C4-2B (cell line): ENCODE results near the gene C10orf143.

Source experiments
- H3K27ac ChIP-seq: fragments of 450-650 bp; 2 replicates; pipeline ENCODE4 v1.5.1; 2017
- ZFX ChIP-seq: fragments of 450-650 bp; IDR thresholded peaks from 2 replicates; pipeline ENCODE4 v1.6.1; 2017
- TF ChIP-seq, protein P1 (sequence below): fragments of 450-650 bp; conservative IDR thresholded peaks from 2 replicates; pipeline ENCODE4 v1.5.1; 2017; ENCODE audit warnings: mild to moderate bottlenecking

The C10orf143 gene

DNA sequence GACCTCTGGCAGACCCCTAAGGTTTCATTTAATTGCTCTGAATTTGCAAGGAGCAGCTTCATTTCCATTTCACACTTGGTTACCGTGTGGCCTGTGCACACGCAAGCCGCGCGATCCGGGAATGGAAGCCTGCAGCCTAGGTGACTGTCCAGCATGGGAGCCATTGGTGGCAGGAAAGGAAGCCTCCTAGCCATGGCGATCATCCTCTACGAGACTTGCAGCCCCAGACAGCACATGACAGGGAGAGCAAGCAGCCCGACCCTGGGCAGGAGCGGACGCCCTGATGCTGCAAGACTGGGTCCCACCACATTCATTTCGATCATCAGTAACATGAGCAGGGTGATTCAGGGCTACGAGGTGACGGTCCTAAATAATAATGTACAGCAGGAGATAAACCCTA is 33.9 kb downstream of the C10orf143 start:
- TF ChIP-seq, protein P1, sequence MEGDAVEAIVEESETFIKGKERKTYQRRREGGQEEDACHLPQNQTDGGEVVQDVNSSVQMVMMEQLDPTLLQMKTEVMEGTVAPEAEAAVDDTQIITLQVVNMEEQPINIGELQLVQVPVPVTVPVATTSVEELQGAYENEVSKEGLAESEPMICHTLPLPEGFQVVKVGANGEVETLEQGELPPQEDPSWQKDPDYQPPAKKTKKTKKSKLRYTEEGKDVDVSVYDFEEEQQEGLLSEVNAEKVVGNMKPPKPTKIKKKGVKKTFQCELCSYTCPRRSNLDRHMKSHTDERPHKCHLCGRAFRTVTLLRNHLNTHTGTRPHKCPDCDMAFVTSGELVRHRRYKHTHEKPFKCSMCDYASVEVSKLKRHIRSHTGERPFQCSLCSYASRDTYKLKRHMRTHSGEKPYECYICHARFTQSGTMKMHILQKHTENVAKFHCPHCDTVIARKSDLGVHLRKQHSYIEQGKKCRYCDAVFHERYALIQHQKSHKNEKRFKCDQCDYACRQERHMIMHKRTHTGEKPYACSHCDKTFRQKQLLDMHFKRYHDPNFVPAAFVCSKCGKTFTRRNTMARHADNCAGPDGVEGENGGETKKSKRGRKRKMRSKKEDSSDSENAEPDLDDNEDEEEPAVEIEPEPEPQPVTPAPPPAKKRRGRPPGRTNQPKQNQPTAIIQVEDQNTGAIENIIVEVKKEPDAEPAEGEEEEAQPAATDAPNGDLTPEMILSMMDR, result no peak
- TF ChIP-seq ZFX, result no peak
- H3K27ac ChIP-seq, result no peak overlapping the region

DNA sequence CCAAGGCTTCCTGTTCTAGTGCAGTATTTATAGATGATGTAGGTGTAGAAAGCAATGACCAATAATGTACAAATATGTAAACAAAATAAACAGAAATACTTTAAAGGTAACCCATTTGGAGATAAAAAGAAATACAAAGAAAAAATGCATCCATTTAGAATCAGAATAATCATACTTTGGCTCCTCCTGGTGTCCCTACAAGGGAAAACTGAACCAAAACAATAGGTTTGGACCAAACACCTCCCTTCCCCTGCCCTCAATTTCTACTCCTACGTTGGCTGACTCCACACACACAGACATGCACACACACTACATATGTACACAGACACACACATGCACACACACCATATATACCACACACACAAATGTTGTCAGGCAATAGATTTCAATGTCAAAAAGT is 36.0 kb downstream of the C10orf143 start:
- no peak overlapping the region for H3K27ac ChIP-seq
- no peak for TF ChIP-seq ZFX
- TF ChIP-seq, protein P1, result no peak

DNA sequence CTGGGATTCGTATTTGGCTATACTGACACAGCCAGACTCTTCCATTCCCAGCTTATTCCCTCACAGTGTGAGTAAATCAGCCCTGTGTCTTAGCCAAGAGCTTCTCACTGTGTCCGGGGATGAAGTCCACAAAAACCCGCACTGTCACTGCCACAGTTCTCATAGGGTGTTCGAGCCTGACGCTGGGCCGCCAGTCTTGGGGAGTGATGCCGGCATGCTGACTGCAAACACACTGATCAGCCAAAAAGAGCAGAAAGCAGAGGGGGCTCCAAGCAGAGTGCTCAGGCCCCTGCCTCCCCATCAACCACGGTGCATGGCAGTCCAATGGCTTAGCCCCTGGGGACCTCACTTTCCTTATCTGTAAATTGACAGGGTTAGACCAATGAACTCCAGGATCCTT is 36.7 kb downstream of the C10orf143 start:
- TF ChIP-seq, protein P1, result no peak
- TF ChIP-seq ZFX, result no peak
- no peak overlapping the region for H3K27ac ChIP-seq

DNA sequence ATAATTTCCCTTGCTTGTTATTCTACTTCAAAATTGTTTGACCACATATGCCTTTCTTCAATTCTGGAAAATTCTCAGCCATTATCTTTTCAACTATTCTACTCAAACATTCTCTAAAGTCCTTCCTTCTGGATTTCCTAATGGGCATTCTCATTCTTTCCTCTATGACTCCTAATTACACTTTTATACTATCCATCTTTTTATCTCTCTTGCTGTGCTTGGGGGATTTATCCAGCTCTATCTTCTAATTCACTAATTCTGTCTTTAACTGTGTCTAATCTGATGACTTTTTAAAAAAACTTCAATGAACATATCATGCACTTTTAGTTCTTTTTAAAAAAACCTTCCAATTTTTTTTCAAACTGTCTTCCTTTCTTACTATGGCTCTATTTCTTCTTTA is 38.4 kb downstream of the C10orf143 start:
- TF ChIP-seq, protein P1, result no peak
- no peak for TF ChIP-seq ZFX
- no peak overlapping the region for H3K27ac ChIP-seq

DNA sequence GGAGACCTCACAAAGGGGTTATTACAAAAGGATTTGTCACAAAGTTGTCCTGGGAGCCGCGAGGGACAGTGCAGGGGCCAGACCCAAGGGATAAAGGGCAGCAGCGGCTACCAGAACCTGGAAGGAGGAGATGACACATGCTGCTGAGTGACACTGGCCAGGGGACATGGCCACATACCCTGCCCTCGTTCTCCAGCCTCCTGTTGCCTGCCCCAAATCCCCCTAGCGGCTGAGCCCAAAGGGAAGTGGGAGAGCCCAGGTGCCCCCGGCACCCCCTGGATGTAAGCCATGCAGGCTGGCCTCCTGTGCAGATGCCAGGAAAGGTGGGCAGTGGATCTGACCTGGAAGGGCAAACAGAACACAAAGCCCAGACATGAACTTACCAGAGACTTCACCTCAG is 42.7 kb downstream of the C10orf143 start:
- TF ChIP-seq, protein P1, result no peak
- TF ChIP-seq ZFX, result no peak
- no peak overlapping the region for H3K27ac ChIP-seq

DNA sequence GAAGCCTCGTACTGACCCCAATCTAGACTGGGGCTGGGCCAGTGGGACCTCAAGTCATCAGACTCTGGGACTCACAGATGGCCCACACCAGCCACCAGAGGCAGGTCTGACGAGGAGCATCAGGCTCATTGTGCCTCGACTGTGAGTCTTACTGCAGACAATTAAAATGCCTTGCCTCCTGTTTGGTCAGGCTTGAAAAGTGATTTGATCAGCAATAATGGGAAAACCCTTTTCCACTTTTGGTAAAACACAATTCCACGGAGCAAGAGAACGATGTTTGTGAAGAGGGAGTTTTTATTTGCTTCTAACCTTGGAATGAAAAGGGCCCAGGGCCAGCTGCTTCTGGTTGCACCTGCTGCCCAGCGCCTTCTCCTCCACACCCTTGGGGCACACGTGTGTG is 43.9 kb downstream of the C10orf143 start:
- TF ChIP-seq, protein P1, result no peak
- H3K27ac ChIP-seq, result no peak overlapping the region

DNA sequence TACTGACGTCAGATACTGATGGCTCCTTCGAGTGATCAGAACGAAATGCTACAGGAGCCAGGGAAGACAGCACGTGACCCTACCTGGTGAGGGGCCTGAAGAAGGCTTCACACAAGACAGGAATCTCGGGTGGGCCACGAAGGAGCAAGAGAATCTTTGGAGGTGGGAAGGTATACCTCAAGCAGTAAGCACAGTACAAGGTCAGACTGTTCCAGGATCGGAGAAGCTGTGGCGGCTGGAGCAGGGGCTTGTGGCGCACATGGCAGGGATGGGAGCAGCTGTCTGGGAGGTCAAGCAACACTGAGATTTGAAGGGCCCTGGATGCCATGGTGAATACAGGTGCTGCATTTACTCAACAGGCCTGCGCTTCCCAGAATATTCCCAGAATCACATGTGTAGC is 45.4 kb downstream of the C10orf143 start:
- no peak overlapping the region for H3K27ac ChIP-seq
- TF ChIP-seq ZFX, result no peak
- TF ChIP-seq, protein P1, result no peak

DNA sequence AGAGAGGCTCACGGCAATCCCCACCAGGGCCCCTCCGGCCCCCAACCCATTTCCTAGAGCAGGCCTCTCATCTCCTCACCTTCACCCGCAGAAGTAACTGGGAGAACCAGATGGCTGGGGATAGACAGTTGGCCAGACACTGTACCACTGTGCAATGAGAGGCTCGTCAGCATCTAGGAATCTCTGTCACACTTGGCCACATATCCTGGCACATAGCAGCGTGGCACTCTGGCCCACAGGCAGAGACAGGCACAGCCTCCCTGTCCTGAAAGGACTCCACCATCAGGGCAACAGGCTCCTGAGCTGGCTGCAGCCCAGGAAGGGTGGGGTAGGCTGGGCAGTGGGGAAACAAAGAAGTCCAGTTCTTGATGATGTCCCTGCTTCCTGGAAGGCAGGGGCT is 45.8 kb downstream of the C10orf143 start:
- TF ChIP-seq, protein P1, result no peak
- no peak for TF ChIP-seq ZFX
- no peak overlapping the region for H3K27ac ChIP-seq
